ENCODE data around the gene FILIP1L. TPM values are rescaled to one million over a fixed set of nuclear protein-coding genes. Genes with fewer than 3 reads are reported as not detected.

FILIP1L gene
- total and polyA plus RNA-seq, 2 of the 8 experiments (the other 6 are each of a cell fraction or from before 2014, with no cell fraction given) = 0.06 to 0.09 TPM

DNA sequence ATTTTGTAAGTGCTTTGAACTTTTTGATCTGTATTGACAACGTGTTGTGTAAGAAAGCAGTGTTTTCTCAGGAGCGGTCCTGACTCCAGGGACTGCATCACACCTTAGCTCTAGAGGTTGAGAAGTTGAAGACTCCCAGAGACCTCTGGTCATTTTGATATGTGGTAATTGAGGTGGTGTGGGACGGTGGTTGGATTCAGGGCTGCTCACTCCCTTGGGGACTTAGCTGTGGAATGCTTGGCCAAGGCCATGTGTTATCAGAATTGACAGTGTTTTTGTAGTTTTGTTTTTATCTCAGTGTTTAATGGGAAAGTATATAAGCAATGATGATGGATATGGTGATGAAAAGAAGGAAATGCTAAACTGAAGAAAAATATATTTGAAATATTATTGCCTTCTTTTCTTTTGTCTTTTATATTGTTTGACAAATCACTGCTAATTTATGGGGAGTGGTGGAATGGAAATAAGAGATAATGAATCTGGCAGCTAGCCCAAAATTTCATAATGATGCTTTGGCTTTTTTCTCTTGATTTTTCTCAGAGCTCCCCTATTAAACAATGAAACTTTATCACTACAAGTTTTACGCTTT lies 280.6 kb downstream of the FILIP1L start:
- no peak overlapping the region for H2BK12ac ChIP-seq (ENCODE audit: low read depth, low read length)
- no peaks in the 10 kb centered on the region for H3K27me3 ChIP-seq (replicated peaks in 1 of 4; ENCODE audit: control insufficient read depth in 3 of 4, extremely low read depth in 1 of 4, insufficient read depth in 3 of 4, low read length in 3 of 4)
- no peak overlapping the region for H3K4me2 ChIP-seq (ENCODE audit: insufficient read depth in 1 of 2, low read depth in 2 of 2, low read length in 2 of 2)
- H3K79me2 ChIP-seq (ENCODE audit: control insufficient read depth in 1 of 2, insufficient read depth in 2 of 2, low read length in 2 of 2) = peaks cover 0 to 43% of the 10 kb centered on the region in 2 experiments; a peak in 3 of 4 replicates
- no peak overlapping the region for H4K5ac ChIP-seq (ENCODE audit: insufficient read length, low read depth, low read length)
- FAIRE-seq = no peak
- H3K23ac ChIP-seq (ENCODE audit: insufficient read length) = no peak overlapping the region
- H3K9ac ChIP-seq (replicated peaks in 1 of 4; ENCODE audit: extremely low read depth in 1 of 4, low read depth in 3 of 4, low read length in 3 of 4) = no peak overlapping the region
- H4K91ac ChIP-seq (replicated peaks; ENCODE audit: insufficient read length, low read length) = no peak overlapping the region
- ChIA-PET POLR2A (ENCODE audit: partially characterized antibody) (interaction anchor here (0.6 kb wide), 1 partner anchor 110 kb away, joined by 4 read pairs; no protein-coding TSS in a partner anchor), CTCF (ENCODE audit: partially characterized antibody) (interaction anchor here (0.9 to 3.2 kb wide), 8 partner anchors 7 to 443 kb away, joined by 3 to 18 read pairs (median 6); no protein-coding TSS in a partner anchor)
- H3K4me3 ChIP-seq (ENCODE audit: extremely low read depth in 1 of 4, insufficient read depth in 2 of 4, low read depth in 3 of 4, low read length in 4 of 4) = no peak overlapping the region
- no peak overlapping the region for H3K18ac ChIP-seq (ENCODE audit: extremely low read depth, low read length)
- H4K8ac ChIP-seq (ENCODE audit: extremely low read depth, insufficient read depth, low read length) = no peak overlapping the region
- H2BK20ac ChIP-seq (ENCODE audit: low read length) = no peak overlapping the region
- no peak overlapping the region for H2AFZ ChIP-seq (ENCODE audit: low read length)
- H3K23me2 ChIP-seq (ENCODE audit: low read depth, low read length) = no peaks in the 10 kb centered on the region; the same call in 1 of the 2 replicates
- no peaks in the 10 kb centered on the region for H3K36me3 ChIP-seq (ENCODE audit: control insufficient read depth in 2 of 4, insufficient read depth in 4 of 4, low read length in 3 of 4)
- H3K4me1 ChIP-seq (replicated peaks in 1 of 4; ENCODE audit: control insufficient read depth in 3 of 4, insufficient read depth in 4 of 4, low read length in 3 of 4) = peaks cover 0 to 5% (median 2%) of the 10 kb centered on the region in 4 experiments; a peak in 4 of 7 replicates
- WGBS, 2 experiments (ENCODE audit: extremely low coverage in 1 of 2, insufficient coverage in 1 of 2, insufficient read length in 1 of 2, insufficient replicate concordance in 2 of 2, low coverage in 1 of 2, low lambda C conversion rate in 2 of 2, missing lambda C conversion rate in 1 of 2) = 85% methylated on average over 4 of the region's 4 CpGs; no CpG with 5 or more reads in 1 of the 2 experiments
- no peak overlapping the region for H3K27ac ChIP-seq (ENCODE audit: low read depth, low read length)
- H2BK120ac ChIP-seq (replicated peaks; ENCODE audit: low read depth, low read length) = no peak overlapping the region
- H2AK5ac ChIP-seq (ENCODE audit: low read depth, low read length) = no peak overlapping the region
- H3K14ac ChIP-seq (ENCODE audit: insufficient read length) = no peak overlapping the region
- no peak overlapping the region for H3K56ac ChIP-seq (replicated peaks; ENCODE audit: insufficient read length, low read depth, low read length)
- H2BK15ac ChIP-seq (ENCODE audit: low read length) = no peak overlapping the region
- H4K20me1 ChIP-seq (replicated peaks in 1 of 2; ENCODE audit: control insufficient read depth in 1 of 2, insufficient read depth in 2 of 2, low read length in 2 of 2) = peaks cover 0 to 4% of the 10 kb centered on the region in 2 experiments
- DNase-seq (ENCODE audit: low read depth in 1 of 2, low spot score in 2 of 2) = no peak
- H2BK5ac ChIP-seq (ENCODE audit: low read depth, low read length) = no peak overlapping the region
- H3K79me1 ChIP-seq (ENCODE audit: low read depth, low read length) = peaks cover 8% of the 10 kb centered on the region
- no peaks in the 10 kb centered on the region for H3K9me3 ChIP-seq (ENCODE audit: insufficient read depth in 2 of 2, low read depth in 1 of 2, low read length in 1 of 2)
- H3K4ac ChIP-seq (replicated peaks; ENCODE audit: insufficient read length, low read depth, low read length) = no peak overlapping the region
- no peak for TF ChIP-seq BRCA1 (IDR thresholded peaks at IDR 0.05; ENCODE audit: low read depth, low read length)

All from H1 (cell line).